Endothelial cell of umbilical vein (primary cell): ENCODE results near the gene DAGLB. TPM values are rescaled to one million over a fixed set of nuclear protein-coding genes. Genes with fewer than 3 reads are reported as not detected.

Experiments
- BruUV-seq: library from RNA; stranded (reverse); fragments of 400-500 nt; replicated peaks from 2 replicates; lab custom pipeline; 2021; lab: Mats Ljungman, UMichigan
- CTCF ChIA-PET: fragments of 300-600, 350-600 bp; sonication (Branson Sonifier 250); formaldehyde crosslinking; loops from one replicate; lab custom pipeline; 2021; ENCODE audit warnings: antibody characterized with exemption, inconsistent platforms; lab: Charles Lee
- POLR2A ChIA-PET: fragments of 300-600, 350-600 bp; sonication (Branson Sonifier 250); formaldehyde crosslinking; loops from one replicate; lab custom pipeline; 2021; ENCODE audit warnings: antibody characterized with exemption, inconsistent platforms; lab: Charles Lee
- DNase-seq: peaks from one replicate; pipeline ENCODE4 v3.0.0-alpha.2; 2011; ENCODE audit warnings: low read depth, low spot score
- FAIRE-seq: peaks from 2 replicates; lab custom pipeline; 2011; peaks lifted over from hg19 to GRCh38; lab: Jason Lieb, UNC
- H2AFZ ChIP-seq: 2 replicates; pipeline ENCODE4 v1.6.0; 2012; ENCODE audit warnings: low read depth, low read length, control low read depth, inconsistent platforms
- H3K27ac ChIP-seq: 2 replicates; pipeline ENCODE4 v1.5.1; 2011; ENCODE audit warnings: low read depth, mild to moderate bottlenecking, control low read depth, low read length, moderate library complexity; ENCODE audit not compliant: insufficient read depth
- H3K27me3 ChIP-seq, 2 experiments: 2 replicates each; pipeline versions ENCODE4 v1.6.0 to v1.6.1; 2011; ENCODE audit warnings: low read length in 2 of 2, mixed read lengths in 1 of 2; ENCODE audit not compliant: control insufficient read depth in 2 of 2, insufficient read depth in 2 of 2
- H3K36me3 ChIP-seq, 2 experiments: 2 replicates in 1 of 2; 3 replicates in 1 of 2; pipeline ENCODE4 v1.5.1; 2011; ENCODE audit warnings: low read length in 2 of 2, mild to moderate bottlenecking in 1 of 2, moderate library complexity in 1 of 2; ENCODE audit not compliant: control insufficient read depth in 2 of 2, insufficient read depth in 2 of 2; ENCODE audit errors: extremely low read depth in 1 of 2
- H3K4me1 ChIP-seq: 3 replicates; pipeline ENCODE4 v1.5.1; 2011; ENCODE audit warnings: mild to moderate bottlenecking, low read length; ENCODE audit not compliant: control insufficient read depth, insufficient read depth; ENCODE audit errors: extremely low read depth
- H3K4me2 ChIP-seq: 2 replicates; pipeline ENCODE4 v1.6.1; 2011; ENCODE audit warnings: low read length, control low read depth, mixed read lengths; ENCODE audit not compliant: insufficient read depth
- H3K4me3 ChIP-seq, 3 experiments: fragments of 200-600 bp in 1 of 3; sonication (generic), shearing (Covaris generic) in 1 of 3; replicated peaks in 1 of 3; 2 replicates each; pipeline ENCODE4 v1.5.1; 2011 to 2016; ENCODE audit warnings: control low read depth in 3 of 3, low read length in 3 of 3, mild to moderate bottlenecking in 2 of 3, inconsistent platforms in 1 of 3, low read depth in 1 of 3, moderate library complexity in 1 of 3; ENCODE audit not compliant: insufficient read depth in 1 of 3
- H3K79me2 ChIP-seq: 2 replicates; pipeline ENCODE4 v1.6.0; 2012; ENCODE audit warnings: low read length, inconsistent platforms; ENCODE audit not compliant: control insufficient read depth, insufficient read depth
- H3K9ac ChIP-seq: replicated peaks from 2 replicates; pipeline ENCODE3; 2011; ENCODE audit warnings: low read length, control low read depth; ENCODE audit not compliant: insufficient read depth; ENCODE audit errors: extremely low read depth
- H3K9me1 ChIP-seq: replicated peaks from 3 replicates; pipeline ENCODE4 v1.6.0; 2011; ENCODE audit warnings: mild to moderate bottlenecking, low read length; ENCODE audit not compliant: control insufficient read depth, insufficient read depth; ENCODE audit errors: extremely low read depth
- H3K9me3 ChIP-seq: replicated peaks from 2 replicates; pipeline ENCODE4 v1.5.1; 2012; ENCODE audit warnings: low read length, inconsistent platforms; ENCODE audit not compliant: control insufficient read depth, insufficient read depth
- H4K20me1 ChIP-seq: replicated peaks from 2 replicates; pipeline ENCODE3; 2011; ENCODE audit warnings: mild to moderate bottlenecking, low read length; ENCODE audit not compliant: control insufficient read depth, insufficient read depth; ENCODE audit errors: extremely low read depth
- CTCF ChIP-seq, 2 donors: IDR thresholded peaks; 1 replicate in 1 of 2; 2 replicates in 1 of 2; pipeline ENCODE4 v1.5.1; 2011; ENCODE audit warnings: low read length in 2 of 2, mild to moderate bottlenecking in 2 of 2, moderate library complexity in 2 of 2, control low read depth in 1 of 2, inconsistent platforms in 1 of 2, low read depth in 1 of 2; ENCODE audit not compliant: insufficient read depth in 1 of 2; ENCODE audit errors: extremely low read depth in 1 of 2
- EZH2 ChIP-seq: IDR thresholded peaks from 2 replicates; pipeline ENCODE4 v1.6.1; 2012; ENCODE audit warnings: borderline replicate concordance, low read depth, mild to moderate bottlenecking, moderate library complexity, low read length, inconsistent platforms; ENCODE audit not compliant: severe bottlenecking
- FOS ChIP-seq: IDR thresholded peaks from 2 replicates; pipeline ENCODE4 v1.6.1; 2011; ENCODE audit warnings: mild to moderate bottlenecking, low read length, moderate library complexity, borderline replicate concordance; ENCODE audit not compliant: insufficient read depth
- JUN ChIP-seq: IDR thresholded peaks from 2 replicates; pipeline ENCODE4 v1.6.1; 2011; ENCODE audit warnings: borderline replicate concordance, low read depth; ENCODE audit not compliant: insufficient read length, insufficient read depth
- MAX ChIP-seq: IDR thresholded peaks from 2 replicates; pipeline ENCODE4 v1.6.1; 2011; ENCODE audit not compliant: insufficient read depth, insufficient read length
- MYC ChIP-seq: IDR thresholded peaks from one replicate; pipeline ENCODE4 v1.6.1; 2011; ENCODE audit warnings: mild to moderate bottlenecking, low read depth, low read length
- POLR2A ChIP-seq: IDR thresholded peaks from 2 replicates; pipeline ENCODE4 v1.6.1; 2012; ENCODE audit warnings: low read depth, mild to moderate bottlenecking, control low read depth, low read length
- POLR2AphosphoS5 ChIP-seq: IDR thresholded peaks from 2 replicates; pipeline ENCODE4 v1.6.1; 2012; ENCODE audit warnings: low read depth, mild to moderate bottlenecking, control low read depth, low read length, moderate library complexity; ENCODE audit not compliant: insufficient read depth
- dilution Hi-C: fragments of 300-500 bp; cut with MboI; formaldehyde crosslinking; loops from one replicate; pipeline ENCODE4 v1.15.0; 2019; ENCODE audit warnings: low sequenced_read_pairs; ENCODE audit not compliant: extremely low pct_ligation_motif_present
- intact Hi-C: fragments of 100-400 bp; cut with micrococcal nuclease; formaldehyde crosslinking; loops from one replicate; pipeline ENCODE4 v1.10.0; 2022
- polyA plus RNA-seq, 4 experiments: library from polyadenylated mRNA; depleted of rRNA in 3 of 4; stranded (reverse) in 3 of 4; unstranded in 1 of 4; fragments of >200 nt; gene quantifications; 2 replicates each; pipeline versions ENCODE4 v1.2.1 to v1.2.3, GENCODE V29; 2011 to 2012; ENCODE audit warnings: missing spikeins in 1 of 4
- total RNA-seq: library from RNA; stranded (reverse); gene quantifications from 2 replicates; pipeline ENCODE4 v1.2.3, GENCODE V29; 2021

Gene DAGLB
- total and polyA plus RNA-seq, 2 donors (not counting 3 experiments of a cell fraction or from before 2014, with no cell fraction given) = 28.2 to 48.2 TPM

GRCh38 chr7:6413637-6414036 lies 34.1 kb downstream of the DAGLB start:
- Histone ChIP-seq H3K79me2 (peaks cover 3% of the 10 kb centered on the region), H3K27me3 (no peaks in the 10 kb centered on the region), H3K9me3 (no peaks in the 10 kb centered on the region), H4K20me1 (no peaks in the 10 kb centered on the region), H3K4me1 (no peaks in the 10 kb centered on the region), H3K36me3 (peaks cover 13 to 33% of the 10 kb centered on the region in 2 experiments), H3K4me3 (no peak overlapping the region), H2AFZ (no peak overlapping the region), H3K9ac (no peak overlapping the region), H3K9me1 (no peaks in the 10 kb centered on the region), H3K27ac (no peak overlapping the region), H3K4me2 (no peak overlapping the region)
- intact Hi-C loops (loop anchor here (2.0 kb wide), 1 partner anchor 21 kb away; no protein-coding TSS in a partner anchor), dilution Hi-C loops (no loop called here)
- no peak for FAIRE-seq
- ChIA-PET CTCF (no interaction called here), POLR2A (no interaction called here)
- no peak for DNase-seq
- TF ChIP-seq MYC (no peak), EZH2 (no peak), MAX (no peak), POLR2AphosphoS5 (no peak)
- BruUV-seq = no TSS peak

GRCh38 chr7:6409944-6410693 lies 37.6 kb downstream of the DAGLB start:
- no TSS peak for BruUV-seq
- intact Hi-C loops (no loop called here), dilution Hi-C loops (no loop called here)
- Histone ChIP-seq H3K4me1 (no peaks in the 10 kb centered on the region), H3K9me1 (no peaks in the 10 kb centered on the region), H2AFZ (no peak overlapping the region), H3K4me2 (no peak overlapping the region), H3K4me3 (no peak overlapping the region), H3K9ac (no peak overlapping the region), H3K9me3 (no peaks in the 10 kb centered on the region), H3K27me3 (no peaks in the 10 kb centered on the region), H4K20me1 (no peaks in the 10 kb centered on the region), H3K79me2 (peaks cover 5% of the 10 kb centered on the region), H3K36me3 (peaks cover 22 to 46% of the 10 kb centered on the region in 2 experiments), H3K27ac (no peak overlapping the region)
- ChIA-PET POLR2A (no interaction called here), CTCF (no interaction called here)
- DNase-seq (no peak), FAIRE-seq (no peak)
- TF ChIP-seq JUN (no peak), MAX (no peak), CTCF (IDR thresholded peaks at IDR 0.05; ENCODE audit: extremely low read depth in 1 of 2, insufficient read depth in 1 of 2, low read depth in 1 of 2, low read length in 2 of 2) (no peak), MYC (no peak), FOS (no peak), POLR2AphosphoS5 (no peak), POLR2A (no peak)
